OCI-LY1 (cell line): ENCODE measurements around the gene MX1.

ENCODE experiments used
- H2AFZ ChIP-seq: fragments of 200-600 bp; sonication (generic), shearing (Covaris generic); 2 replicates; pipeline ENCODE4 v1.6.0; 2014; ENCODE audit warnings: antibody characterized with exemption, mild to moderate bottlenecking, low read length
- H3F3A ChIP-seq: fragments of 200-600 bp; sonication (generic), shearing (Covaris generic); 2 replicates; pipeline ENCODE4 v1.6.0; 2014; ENCODE audit warnings: mild to moderate bottlenecking, antibody characterized with exemption, low read length, moderate library complexity; ENCODE audit not compliant: insufficient read depth
- H3K27ac ChIP-seq: fragments of 200-600 bp; sonication (generic); 2 replicates; pipeline ENCODE4 v1.5.1; 2014; ENCODE audit warnings: low read length, mixed run types, mild to moderate bottlenecking, low read depth; ENCODE audit not compliant: poor library complexity, severe bottlenecking
- H3K27me3 ChIP-seq: fragments of 200-600 bp; sonication (generic); 2 replicates; pipeline ENCODE4 v1.6.0; 2014; ENCODE audit warnings: antibody characterized with exemption, mild to moderate bottlenecking, low read length, moderate library complexity; ENCODE audit not compliant: insufficient read depth
- H3K36me3 ChIP-seq: fragments of 200-600 bp; sonication (generic); 2 replicates; pipeline ENCODE4 v1.6.1; 2014; ENCODE audit warnings: mild to moderate bottlenecking, antibody characterized with exemption, low read length, moderate library complexity, mixed read lengths; ENCODE audit not compliant: insufficient read depth
- H3K4me1 ChIP-seq: fragments of 200-600 bp; sonication (generic); 2 replicates; pipeline ENCODE4 v1.5.1; 2014; ENCODE audit warnings: mild to moderate bottlenecking, low read length, moderate library complexity; ENCODE audit not compliant: insufficient read depth, severe bottlenecking
- H3K4me2 ChIP-seq: fragments of 200-600 bp; sonication (generic), shearing (Covaris generic); 2 replicates; pipeline ENCODE4 v1.6.1; 2014; ENCODE audit warnings: low read length
- H3K4me3 ChIP-seq: fragments of 200-600 bp; sonication (generic); 2 replicates; pipeline ENCODE4 v1.5.1; 2014; ENCODE audit warnings: low read length, low read depth, mild to moderate bottlenecking, mixed read lengths; ENCODE audit not compliant: poor library complexity, severe bottlenecking
- H3K79me2 ChIP-seq: fragments of 200-600 bp; shearing (Covaris generic); 2 replicates; pipeline ENCODE4 v1.6.1; 2016; ENCODE audit warnings: mixed run types, low read length, mixed read lengths; ENCODE audit not compliant: insufficient read depth
- H3K9ac ChIP-seq: fragments of 200-600 bp; sonication (generic), shearing (Covaris generic); 2 replicates; pipeline ENCODE4 v1.6.1; 2014; ENCODE audit warnings: mild to moderate bottlenecking, low read length, mixed read lengths
- H3K9me2 ChIP-seq: fragments of 200-600 bp; sonication (generic), shearing (Covaris generic); 2 replicates; pipeline ENCODE4 v1.6.1; 2014; ENCODE audit warnings: low read depth, mild to moderate bottlenecking, low read length, mixed read lengths
- H3K9me3 ChIP-seq: fragments of 200-600 bp; shearing (Covaris generic); 2 replicates; pipeline ENCODE4 v1.6.1; 2014; ENCODE audit warnings: low read length, mixed read lengths
- H4K20me1 ChIP-seq: fragments of 200-600 bp; sonication (generic), shearing (Covaris generic); 2 replicates; pipeline ENCODE4 v1.6.0; 2016; ENCODE audit warnings: mild to moderate bottlenecking, low read length; ENCODE audit not compliant: insufficient read depth
- EZH2 ChIP-seq: fragments of 200-600 bp; sonication (generic), shearing (Covaris generic); IDR thresholded peaks from 2 replicates; pipeline ENCODE4 v1.8.0; 2017; ENCODE audit warnings: borderline replicate concordance, mixed run types, mild to moderate bottlenecking, antibody characterized with exemption, low read length, moderate library complexity, mixed read lengths
- TF ChIP-seq, protein P1 (sequence below): fragments of 200-600 bp; sonication (generic), shearing (Covaris generic); IDR thresholded peaks from 2 replicates; pipeline ENCODE4 v1.5.1; 2017; ENCODE audit warnings: mild to moderate bottlenecking, antibody characterized with exemption, low read length, moderate library complexity, mixed read lengths

MX1 gene

DNA sequence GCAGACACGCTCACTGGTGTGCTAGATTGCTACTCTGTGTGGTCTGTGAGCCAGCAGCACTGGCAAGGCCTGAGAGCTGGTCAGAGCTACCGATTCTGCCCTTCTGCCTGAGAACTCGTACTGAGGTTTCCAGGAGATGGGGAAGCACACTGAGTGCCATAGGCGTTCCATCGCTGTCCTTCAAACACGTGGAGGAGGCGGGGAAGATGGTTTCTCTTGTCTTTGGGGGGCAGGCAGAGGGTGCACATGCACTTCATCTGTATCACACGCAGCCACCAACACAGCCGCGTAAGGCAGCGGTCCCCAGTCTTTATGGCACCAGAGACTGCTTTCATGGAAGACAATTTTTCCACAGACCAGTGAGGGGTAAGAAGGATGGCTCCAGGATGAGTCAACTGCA, 23.8 kb upstream of the MX1 start:
- TF ChIP-seq, protein P1, sequence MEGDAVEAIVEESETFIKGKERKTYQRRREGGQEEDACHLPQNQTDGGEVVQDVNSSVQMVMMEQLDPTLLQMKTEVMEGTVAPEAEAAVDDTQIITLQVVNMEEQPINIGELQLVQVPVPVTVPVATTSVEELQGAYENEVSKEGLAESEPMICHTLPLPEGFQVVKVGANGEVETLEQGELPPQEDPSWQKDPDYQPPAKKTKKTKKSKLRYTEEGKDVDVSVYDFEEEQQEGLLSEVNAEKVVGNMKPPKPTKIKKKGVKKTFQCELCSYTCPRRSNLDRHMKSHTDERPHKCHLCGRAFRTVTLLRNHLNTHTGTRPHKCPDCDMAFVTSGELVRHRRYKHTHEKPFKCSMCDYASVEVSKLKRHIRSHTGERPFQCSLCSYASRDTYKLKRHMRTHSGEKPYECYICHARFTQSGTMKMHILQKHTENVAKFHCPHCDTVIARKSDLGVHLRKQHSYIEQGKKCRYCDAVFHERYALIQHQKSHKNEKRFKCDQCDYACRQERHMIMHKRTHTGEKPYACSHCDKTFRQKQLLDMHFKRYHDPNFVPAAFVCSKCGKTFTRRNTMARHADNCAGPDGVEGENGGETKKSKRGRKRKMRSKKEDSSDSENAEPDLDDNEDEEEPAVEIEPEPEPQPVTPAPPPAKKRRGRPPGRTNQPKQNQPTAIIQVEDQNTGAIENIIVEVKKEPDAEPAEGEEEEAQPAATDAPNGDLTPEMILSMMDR, result no peak
- no peak for TF ChIP-seq EZH2
- Histone ChIP-seq H3F3A (no peaks in the 10 kb centered on the region), H3K4me3 (no peak overlapping the region), H3K79me2 (no peaks in the 10 kb centered on the region), H3K27ac (no peak overlapping the region), H4K20me1 (no peaks in the 10 kb centered on the region), H3K9me3 (no peaks in the 10 kb centered on the region), H2AFZ (no peak overlapping the region), H3K27me3 (no peaks in the 10 kb centered on the region), H3K9ac (no peak overlapping the region), H3K4me1 (no peaks in the 10 kb centered on the region), H3K9me2 (no peaks in the 10 kb centered on the region), H3K36me3 (peaks cover 96% of the 10 kb centered on the region), H3K4me2 (no peak overlapping the region)

DNA sequence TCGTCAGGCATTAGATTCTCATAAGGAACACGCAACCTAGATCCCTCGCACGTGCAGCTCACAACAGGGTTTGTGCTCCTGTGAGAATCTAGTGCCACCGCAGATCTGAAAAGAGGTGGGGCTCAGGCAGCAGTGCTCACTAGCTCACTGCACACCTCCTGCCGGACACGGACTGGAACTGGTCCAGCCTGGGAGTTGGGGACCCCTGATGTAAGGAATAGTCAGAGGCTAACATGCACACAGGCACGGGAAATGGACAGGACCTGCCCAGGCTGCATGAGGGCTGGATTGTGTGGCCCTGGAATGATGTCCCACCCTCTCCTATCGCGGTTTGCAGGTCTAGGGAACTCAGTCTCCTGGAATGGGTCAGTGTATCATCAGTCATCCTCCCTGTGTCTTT, 23.2 kb upstream of the MX1 start:
- Histone ChIP-seq H3K9me2 (no peaks in the 10 kb centered on the region), H3K9ac (no peak overlapping the region), H3F3A (no peaks in the 10 kb centered on the region), H3K9me3 (no peaks in the 10 kb centered on the region), H3K36me3 (peaks cover 96% of the 10 kb centered on the region), H3K4me3 (no peak overlapping the region), H3K79me2 (no peaks in the 10 kb centered on the region), H3K27me3 (no peaks in the 10 kb centered on the region), H3K4me1 (no peaks in the 10 kb centered on the region), H4K20me1 (no peaks in the 10 kb centered on the region), H3K27ac (no peak overlapping the region), H3K4me2 (no peak overlapping the region), H2AFZ (no peak overlapping the region)
- TF ChIP-seq EZH2, result no peak
- TF ChIP-seq, protein P1, result no peak

DNA sequence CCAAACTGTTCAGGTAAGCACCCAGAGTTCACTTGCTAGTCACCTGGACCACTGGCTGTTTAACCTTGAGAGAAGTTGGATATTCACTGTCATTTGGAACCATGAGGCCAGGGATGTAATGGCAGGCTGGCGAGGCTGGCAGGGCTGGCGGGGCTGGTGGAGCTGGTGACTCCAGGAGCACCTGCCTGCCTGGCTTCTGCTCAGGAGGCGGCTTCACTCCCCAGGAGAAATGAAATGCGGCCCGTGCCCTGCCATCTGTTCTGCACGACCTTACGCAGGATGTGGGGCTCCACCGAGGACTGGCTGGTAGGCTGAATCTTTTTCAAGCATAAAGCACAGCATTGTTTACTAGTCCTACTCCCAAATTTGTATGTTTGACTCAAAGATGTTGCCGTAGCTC, 22.7 kb upstream of the MX1 start:
- Histone ChIP-seq H3F3A (no peaks in the 10 kb centered on the region), H3K4me2 (no peak overlapping the region), H3K27ac (no peak overlapping the region), H3K9me2 (no peaks in the 10 kb centered on the region), H2AFZ (no peak overlapping the region), H4K20me1 (no peaks in the 10 kb centered on the region), H3K9ac (no peak overlapping the region), H3K79me2 (no peaks in the 10 kb centered on the region), H3K4me3 (no peak overlapping the region), H3K4me1 (no peaks in the 10 kb centered on the region), H3K27me3 (no peaks in the 10 kb centered on the region), H3K9me3 (no peaks in the 10 kb centered on the region), H3K36me3 (peaks cover 96% of the 10 kb centered on the region)
- TF ChIP-seq, protein P1, result no peak
- TF ChIP-seq EZH2, result no peak
